ENCODE results near the gene RHCE.
"Not testable (repeated sequence)": the region's sequence is repeated elsewhere in the genome, so short reads cannot be mapped to it uniquely, and the experiment has no call there.

Gene RHCE

GRCh38 chr1:25402947-25403803 is 17.4 kb downstream of the RHCE start:
- DNase-seq (ENCODE audit: low read depth in 3 of 3, low spot score in 1 of 3), result not testable (repeated sequence)

GRCh38 chr1:25398079-25398478 is 22.5 kb downstream of the RHCE start:
- not testable (repeated sequence) for DNase-seq (ENCODE audit: low read depth in 3 of 3, low spot score in 1 of 3)

- DNase-seq (ENCODE audit: low read depth in 3 of 3, low spot score in 1 of 3), result not testable (repeated sequence)
Measured at GRCh38 chr1:25397549-25397948, 23.1 kb downstream of the RHCE start.

GRCh38 chr1:25392841-25393240 is 27.8 kb downstream of the RHCE start:
- no peak for DNase-seq (ENCODE audit: low read depth in 3 of 3, low spot score in 1 of 3)

- DNase-seq (ENCODE audit: low read depth in 3 of 3, low spot score in 1 of 3), result not testable (repeated sequence)
Measured at GRCh38 chr1:25389721-25390120, 30.9 kb downstream of the RHCE start.

GRCh38 chr1:25388691-25389090 is 31.9 kb downstream of the RHCE start:
- DNase-seq (ENCODE audit: low read depth in 3 of 3, low spot score in 1 of 3), result not testable (repeated sequence)

- not testable (repeated sequence) for DNase-seq (ENCODE audit: low read depth in 3 of 3, low spot score in 1 of 3)
Measured at GRCh38 chr1:25387096-25387495, 33.5 kb downstream of the RHCE start.

GRCh38 chr1:25383875-25384274 is 36.8 kb downstream of the RHCE start:
- not testable (repeated sequence) for DNase-seq (ENCODE audit: low read depth in 3 of 3, low spot score in 1 of 3)

- not testable (repeated sequence) for DNase-seq (ENCODE audit: low read depth in 3 of 3, low spot score in 1 of 3)
Measured at GRCh38 chr1:25383090-25383489, 37.5 kb downstream of the RHCE start.

- not testable (repeated sequence) for DNase-seq (ENCODE audit: low read depth in 3 of 3, low spot score in 1 of 3)
Measured at GRCh38 chr1:25382543-25382942, 38.1 kb downstream of the RHCE start.

GRCh38 chr1:25378367-25378766 is 42.3 kb downstream of the RHCE start:
- not testable (repeated sequence) for DNase-seq (ENCODE audit: low read depth in 3 of 3, low spot score in 1 of 3)

GRCh38 chr1:25371757-25372156 is 48.9 kb downstream of the RHCE start:
- not testable (repeated sequence) for DNase-seq (ENCODE audit: low read depth in 3 of 3, low spot score in 1 of 3)

- DNase-seq (ENCODE audit: low read depth in 3 of 3, low spot score in 1 of 3), result not testable (repeated sequence)
Measured at GRCh38 chr1:25369691-25370271, 50.8 kb downstream of the RHCE start.

GRCh38 chr1:25369241-25369640 is 51.4 kb downstream of the RHCE start:
- DNase-seq (ENCODE audit: low read depth in 3 of 3, low spot score in 1 of 3), result no peak

GRCh38 chr1:25362634-25363559 is 57.7 kb downstream of the RHCE start:
- not testable (repeated sequence) for DNase-seq (ENCODE audit: low read depth in 3 of 3, low spot score in 1 of 3)

- DNase-seq (ENCODE audit: low read depth in 3 of 3, low spot score in 1 of 3), result no peak
Measured at GRCh38 chr1:25361901-25362300, 58.7 kb downstream of the RHCE start.

GRCh38 chr1:25360596-25361581 is 59.7 kb downstream of the RHCE start:
- no peak for DNase-seq (ENCODE audit: low read depth in 3 of 3, low spot score in 1 of 3)

- no peak for DNase-seq (ENCODE audit: low read depth in 3 of 3, low spot score in 1 of 3)
Measured at GRCh38 chr1:25356848-25357247, 63.8 kb downstream of the RHCE start.

- no peak for DNase-seq (ENCODE audit: low read depth in 3 of 3, low spot score in 1 of 3)
Measured at GRCh38 chr1:25356441-25356840, 64.2 kb downstream of the RHCE start.

- DNase-seq (ENCODE audit: low read depth in 3 of 3, low spot score in 1 of 3), result no peak
Measured at GRCh38 chr1:25355841-25356395, 64.7 kb downstream of the RHCE start.

All from stimulated activated CD4-positive, alpha-beta T cell treated with anti-CD3 and anti-CD28 coated beads, TNF-alpha, amount 100 ng/mL, for 1 hour (primary cell).